ENCODE measurements around the gene MCEMP1.

MCEMP1 gene

GRCh38 chr19:7694499-7694898 is 17.6 kb downstream of the MCEMP1 start:
- no peak overlapping the region for H2AFZ ChIP-seq (ENCODE audit: low read depth, low read length)
- H3K9me3 ChIP-seq (ENCODE audit: insufficient read depth, low read length, severe bottlenecking): no peaks in the 10 kb centered on the region
- no peaks in the 10 kb centered on the region for H3K4me1 ChIP-seq (ENCODE audit: insufficient read depth, low read length)
- TF ChIP-seq CTCF (IDR thresholded peaks at IDR 0.05; ENCODE audit: borderline replicate concordance, extremely low read depth, low read length, poor library complexity, severe bottlenecking) (no peak), EZH2 (IDR thresholded peaks at IDR 0.05; ENCODE audit: borderline replicate concordance, low read depth, low read length, severe bottlenecking) (no peak)
- H3K36me3 ChIP-seq (ENCODE audit: insufficient read depth, low read length): no peaks in the 10 kb centered on the region
- H3K9ac ChIP-seq (ENCODE audit: low read depth, low read length): no peak overlapping the region
- no peak overlapping the region for H3K27ac ChIP-seq (ENCODE audit: low read length)
- ATAC-seq (ENCODE audit: insufficient read depth, low read depth) (no peak), DNase-seq (no peak)
- H3K27me3 ChIP-seq (ENCODE audit: insufficient read depth, low read length, poor library complexity): no peaks in the 10 kb centered on the region
- H4K20me1 ChIP-seq (ENCODE audit: insufficient read depth, low read length): no peaks in the 10 kb centered on the region
- H3K4me2 ChIP-seq (ENCODE audit: insufficient read depth, low read length): no peak overlapping the region
- no peaks in the 10 kb centered on the region for H3K79me2 ChIP-seq (ENCODE audit: insufficient read depth, low read length)
- H3K4me3 ChIP-seq (ENCODE audit: low read depth in 1 of 2, low read length in 2 of 2): no peak overlapping the region

GRCh38 chr19:7697721-7698287 is 20.9 kb downstream of the MCEMP1 start:
- Histone ChIP-seq H2AFZ (ENCODE audit: low read depth, low read length) (no peak overlapping the region), H3K36me3 (ENCODE audit: insufficient read depth, low read length) (no peaks in the 10 kb centered on the region), H3K27me3 (ENCODE audit: insufficient read depth, low read length, poor library complexity) (no peaks in the 10 kb centered on the region), H3K4me3 (ENCODE audit: low read depth in 1 of 2, low read length in 2 of 2) (no peak overlapping the region), H3K9ac (ENCODE audit: low read depth, low read length) (no peak overlapping the region), H3K27ac (ENCODE audit: low read length) (no peak overlapping the region), H3K4me2 (ENCODE audit: insufficient read depth, low read length) (no peak overlapping the region), H3K79me2 (ENCODE audit: insufficient read depth, low read length) (no peaks in the 10 kb centered on the region), H3K9me3 (ENCODE audit: insufficient read depth, low read length, severe bottlenecking) (no peaks in the 10 kb centered on the region), H4K20me1 (ENCODE audit: insufficient read depth, low read length) (no peaks in the 10 kb centered on the region), H3K4me1 (ENCODE audit: insufficient read depth, low read length) (no peaks in the 10 kb centered on the region)
- DNase-seq (no peak), ATAC-seq (ENCODE audit: insufficient read depth, low read depth) (no peak)
- no peak for TF ChIP-seq EZH2 (IDR thresholded peaks at IDR 0.05; ENCODE audit: borderline replicate concordance, low read depth, low read length, severe bottlenecking)
- TF ChIP-seq CTCF (IDR thresholded peaks at IDR 0.05; ENCODE audit: borderline replicate concordance, extremely low read depth, low read length, poor library complexity, severe bottlenecking): no peak

DNA sequence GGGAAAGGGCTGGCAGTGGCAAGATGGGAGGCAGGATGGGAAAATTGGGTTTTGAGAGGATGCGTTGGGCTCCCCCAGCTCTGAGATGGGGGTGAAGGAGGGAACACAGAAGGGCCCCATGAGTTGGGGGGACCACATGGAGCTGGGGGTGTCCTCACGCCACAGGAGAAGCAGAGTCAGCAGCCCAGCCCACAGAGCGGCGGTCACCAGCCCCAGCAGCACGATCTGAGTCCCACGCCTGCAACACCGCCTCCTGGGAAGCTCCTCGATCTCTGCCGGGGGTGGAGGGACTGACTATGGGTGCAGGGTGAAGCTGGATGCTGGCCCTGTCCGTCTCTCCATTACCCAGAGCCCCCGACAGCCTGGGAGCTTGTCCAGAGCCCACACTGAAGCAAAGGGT is 21.7 kb downstream of the MCEMP1 start:
- H3K4me2 ChIP-seq (ENCODE audit: insufficient read depth, low read length): no peak overlapping the region
- no peaks in the 10 kb centered on the region for H3K36me3 ChIP-seq (ENCODE audit: insufficient read depth, low read length)
- no peak overlapping the region for H3K27ac ChIP-seq (ENCODE audit: low read length)
- H3K79me2 ChIP-seq (ENCODE audit: insufficient read depth, low read length): no peaks in the 10 kb centered on the region
- H3K9me3 ChIP-seq (ENCODE audit: insufficient read depth, low read length, severe bottlenecking): no peaks in the 10 kb centered on the region
- no peak for ATAC-seq (ENCODE audit: insufficient read depth, low read depth)
- no peak for TF ChIP-seq EZH2 (IDR thresholded peaks at IDR 0.05; ENCODE audit: borderline replicate concordance, low read depth, low read length, severe bottlenecking)
- no peak overlapping the region for H3K9ac ChIP-seq (ENCODE audit: low read depth, low read length)
- no peak overlapping the region for H2AFZ ChIP-seq (ENCODE audit: low read depth, low read length)
- H3K4me1 ChIP-seq (ENCODE audit: insufficient read depth, low read length): no peaks in the 10 kb centered on the region
- DNase-seq: no peak
- no peaks in the 10 kb centered on the region for H4K20me1 ChIP-seq (ENCODE audit: insufficient read depth, low read length)
- H3K4me3 ChIP-seq (ENCODE audit: low read depth in 1 of 2, low read length in 2 of 2): no peak overlapping the region
- no peaks in the 10 kb centered on the region for H3K27me3 ChIP-seq (ENCODE audit: insufficient read depth, low read length, poor library complexity)

DNA sequence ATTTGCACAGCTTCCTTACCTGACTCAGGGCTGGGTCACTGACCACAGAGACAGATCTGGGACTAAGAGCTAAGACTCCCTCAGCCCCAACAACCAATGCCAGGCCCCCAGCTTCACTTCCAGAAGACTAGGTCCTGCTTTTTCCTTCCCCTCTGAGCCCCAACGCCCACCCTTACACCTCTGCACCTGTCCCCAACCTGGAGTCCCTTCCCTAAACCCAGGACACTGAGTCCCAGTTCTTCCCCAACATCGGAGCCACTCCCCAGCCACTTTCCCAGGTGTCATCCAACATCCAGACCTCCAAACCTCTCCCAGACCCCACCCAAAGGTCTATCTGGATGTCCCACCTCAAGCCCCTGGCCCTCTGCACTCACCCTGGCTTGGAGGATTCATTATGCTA is 22.1 kb downstream of the MCEMP1 start:
- Histone ChIP-seq H3K4me1 (ENCODE audit: insufficient read depth, low read length) (no peaks in the 10 kb centered on the region), H3K36me3 (ENCODE audit: insufficient read depth, low read length) (no peaks in the 10 kb centered on the region), H3K27ac (ENCODE audit: low read length) (no peak overlapping the region), H3K9ac (ENCODE audit: low read depth, low read length) (no peak overlapping the region), H3K4me2 (ENCODE audit: insufficient read depth, low read length) (no peak overlapping the region), H3K79me2 (ENCODE audit: insufficient read depth, low read length) (no peaks in the 10 kb centered on the region), H3K4me3 (ENCODE audit: low read depth in 1 of 2, low read length in 2 of 2) (no peak overlapping the region), H4K20me1 (ENCODE audit: insufficient read depth, low read length) (no peaks in the 10 kb centered on the region), H2AFZ (ENCODE audit: low read depth, low read length) (no peak overlapping the region), H3K9me3 (ENCODE audit: insufficient read depth, low read length, severe bottlenecking) (no peaks in the 10 kb centered on the region), H3K27me3 (ENCODE audit: insufficient read depth, low read length, poor library complexity) (no peaks in the 10 kb centered on the region)
- ATAC-seq (ENCODE audit: insufficient read depth, low read depth): no peak
- DNase-seq: no peak
- no peak for TF ChIP-seq CTCF (IDR thresholded peaks at IDR 0.05; ENCODE audit: borderline replicate concordance, extremely low read depth, low read length, poor library complexity, severe bottlenecking)
- no peak for TF ChIP-seq EZH2 (IDR thresholded peaks at IDR 0.05; ENCODE audit: borderline replicate concordance, low read depth, low read length, severe bottlenecking)

All from DND-41 (cell line).